NOMO-1 treated with DMSO at 0.1 percent for 48 hours (cell line): Measurements from ENCODE around the gene IFITM1.
"Not testable (repeated sequence)": the region's sequence is repeated elsewhere in the genome, so short reads cannot be mapped to it uniquely, and the experiment has no call there.

ENCODE experiments used
- DNase-seq: peaks from one replicate; lab custom pipeline; 2025; ENCODE audit not compliant: unreplicated experiment; lab: John Stamatoyannopoulos, UW

The IFITM1 gene

GRCh38 chr11:362642-363442 is 49.0 kb downstream of the IFITM1 start:
- DNase-seq: no peak

- DNase-seq: not testable (repeated sequence)
These were observed 49.6 kb downstream of the IFITM1 start for GRCh38 chr11:363443-363805.

GRCh38 chr11:363948-364761 is 50.3 kb downstream of the IFITM1 start:
- DNase-seq: peak; percentile 11
